CD4-positive, alpha-beta T cell treated with Interleukin-1 beta for 1 hour (primary cell): ENCODE measurements around the gene SLC46A1.

Experiments
- DNase-seq, 2 donors: peaks; one replicate each; pipeline ENCODE4 v3.0.0-alpha.2; 2020 to 2022

Gene SLC46A1

DNA sequence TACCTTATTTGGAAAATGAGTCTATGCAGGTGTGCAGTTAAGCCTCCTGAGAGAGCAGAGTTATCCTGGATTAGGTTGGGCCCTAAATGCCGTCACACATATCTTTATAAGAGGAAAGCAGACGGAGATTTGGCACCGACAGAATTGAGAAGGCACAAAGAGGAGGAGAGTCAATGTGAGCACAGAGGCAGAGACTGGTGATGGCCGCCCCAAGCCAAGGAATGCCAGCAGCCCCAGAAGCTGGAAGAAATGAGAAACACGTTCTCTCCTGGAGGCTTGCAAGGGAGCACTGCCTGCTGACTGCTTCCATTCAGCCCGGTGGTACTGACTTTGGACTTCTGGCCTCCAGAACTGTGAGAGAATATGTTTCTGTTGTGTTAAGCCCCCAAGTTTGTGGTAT, 3.2 kb downstream of the SLC46A1 start:
- DNase-seq, result no peak

DNA sequence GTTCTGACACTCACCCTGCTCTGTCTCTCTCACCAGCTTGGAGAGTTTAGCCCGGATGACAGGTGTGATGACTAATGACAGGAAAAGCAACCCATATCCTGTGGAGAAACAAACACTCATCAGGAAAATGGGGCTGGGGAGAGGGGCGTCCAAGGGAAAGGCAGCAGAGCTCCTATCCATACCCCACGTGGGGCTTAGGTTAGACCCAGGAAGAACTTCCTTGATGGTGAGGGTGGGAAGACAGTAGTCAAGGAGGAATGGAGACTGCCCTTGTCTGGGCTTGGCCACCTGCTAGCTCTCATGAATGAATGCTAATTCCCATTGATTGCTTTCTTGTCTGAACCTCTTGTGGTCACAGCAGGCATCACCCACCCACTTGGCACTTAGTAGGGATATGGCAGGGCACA, 3.8 kb downstream of the SLC46A1 start:
- no peak for DNase-seq

DNA sequence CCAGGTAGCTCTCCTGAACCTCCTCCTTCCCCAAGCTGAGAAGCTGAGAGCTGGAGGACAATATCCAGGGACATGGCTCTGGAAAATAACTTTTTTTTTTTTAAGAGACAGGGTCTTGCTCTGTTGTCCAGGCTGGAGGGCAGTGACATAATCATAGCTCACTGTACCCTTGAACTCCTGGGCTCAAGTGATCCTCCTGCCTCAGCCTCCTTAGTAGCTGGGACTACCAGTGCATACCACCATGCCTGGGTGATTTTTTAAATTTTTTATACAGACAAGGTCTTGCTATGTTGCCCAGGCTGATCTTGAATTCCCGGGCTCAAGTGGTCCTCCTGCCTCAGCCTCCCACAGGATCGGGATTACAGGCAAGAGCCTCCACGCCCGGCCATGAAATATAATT, 6.2 kb downstream of the SLC46A1 start:
- no peak for DNase-seq

DNA sequence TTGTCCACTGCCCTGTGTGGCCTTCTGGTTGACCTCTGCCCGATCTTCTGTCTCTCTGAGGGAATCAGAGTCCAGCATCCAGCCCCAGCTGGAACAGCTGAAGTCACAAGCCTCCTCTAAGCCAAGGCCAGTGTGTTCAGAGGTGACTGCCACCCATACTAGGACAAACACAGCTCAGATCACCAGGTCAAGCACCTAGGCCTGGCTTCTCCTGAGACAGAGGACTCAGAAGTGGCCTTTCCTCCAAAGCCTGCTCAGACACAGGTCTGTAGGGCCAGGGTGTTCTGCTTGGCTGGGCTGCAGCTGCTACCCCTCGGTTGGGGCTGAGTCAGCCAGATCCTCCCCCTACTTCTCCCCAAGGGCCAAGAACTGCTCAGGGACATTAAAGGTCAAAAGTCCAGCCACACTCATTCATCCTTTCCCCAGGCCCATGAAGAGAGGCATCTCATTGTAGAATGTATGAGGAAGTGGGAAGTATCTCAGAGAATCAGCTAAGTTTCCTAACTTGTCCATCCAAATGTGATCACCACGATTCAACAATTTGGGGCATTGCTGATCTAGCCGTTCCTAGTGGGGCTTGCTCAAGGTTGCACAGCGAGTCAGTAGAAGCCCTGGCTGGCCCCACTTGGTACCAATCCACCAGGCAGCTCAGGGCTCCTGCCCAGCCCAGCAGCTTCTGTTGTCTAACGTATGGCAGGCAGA, 7.6 kb downstream of the SLC46A1 start:
- DNase-seq, result no peak

DNA sequence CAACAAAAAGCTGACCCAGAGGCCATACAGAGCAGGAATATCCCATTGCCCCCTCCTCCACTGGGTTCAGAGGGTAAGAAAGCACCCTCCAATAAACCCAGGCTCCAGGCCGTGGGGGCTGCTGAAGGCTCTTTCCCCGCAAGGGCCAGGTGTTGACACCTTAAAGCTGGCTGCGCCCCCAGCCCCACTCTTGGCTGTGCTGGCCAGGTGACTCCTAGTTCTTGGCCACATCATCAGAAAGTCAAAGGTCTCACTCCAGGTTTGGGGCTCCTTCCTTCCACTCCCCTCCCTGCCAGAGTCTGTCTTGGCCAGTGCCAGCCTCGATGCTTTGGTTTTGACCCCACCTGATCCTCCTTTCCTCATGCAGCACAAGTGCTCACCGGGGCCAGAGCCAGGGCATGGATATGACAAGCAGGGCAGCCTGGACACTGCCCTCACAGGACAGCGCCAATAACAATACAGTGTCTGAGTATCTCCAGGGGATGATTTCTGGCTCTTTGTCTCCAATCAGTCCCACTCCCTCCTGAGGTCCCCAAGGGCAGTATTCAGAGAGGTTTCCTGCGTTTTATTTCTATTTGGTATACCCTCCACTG, 8.2 kb downstream of the SLC46A1 start:
- DNase-seq, result no peak

DNA sequence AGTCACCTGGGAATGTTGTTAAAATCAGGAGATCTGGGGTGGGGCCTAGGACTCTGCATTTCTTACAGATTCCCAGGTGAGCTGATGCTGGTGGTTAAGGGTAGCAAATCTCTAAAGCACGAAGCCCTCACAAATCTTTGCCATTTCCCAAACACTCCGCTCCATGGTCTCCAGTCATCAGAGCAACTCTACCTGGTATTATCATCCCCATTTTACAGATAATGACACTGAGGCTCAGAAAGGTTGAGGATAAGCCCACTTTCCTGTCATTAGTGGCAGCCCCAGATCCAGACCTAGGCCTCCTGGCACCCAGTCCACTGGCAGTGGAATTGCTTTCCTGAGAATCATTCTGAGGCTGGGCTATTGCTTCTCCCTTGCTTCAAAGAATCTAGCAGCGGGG, 8.7 kb downstream of the SLC46A1 start:
- DNase-seq, result no peak

DNA sequence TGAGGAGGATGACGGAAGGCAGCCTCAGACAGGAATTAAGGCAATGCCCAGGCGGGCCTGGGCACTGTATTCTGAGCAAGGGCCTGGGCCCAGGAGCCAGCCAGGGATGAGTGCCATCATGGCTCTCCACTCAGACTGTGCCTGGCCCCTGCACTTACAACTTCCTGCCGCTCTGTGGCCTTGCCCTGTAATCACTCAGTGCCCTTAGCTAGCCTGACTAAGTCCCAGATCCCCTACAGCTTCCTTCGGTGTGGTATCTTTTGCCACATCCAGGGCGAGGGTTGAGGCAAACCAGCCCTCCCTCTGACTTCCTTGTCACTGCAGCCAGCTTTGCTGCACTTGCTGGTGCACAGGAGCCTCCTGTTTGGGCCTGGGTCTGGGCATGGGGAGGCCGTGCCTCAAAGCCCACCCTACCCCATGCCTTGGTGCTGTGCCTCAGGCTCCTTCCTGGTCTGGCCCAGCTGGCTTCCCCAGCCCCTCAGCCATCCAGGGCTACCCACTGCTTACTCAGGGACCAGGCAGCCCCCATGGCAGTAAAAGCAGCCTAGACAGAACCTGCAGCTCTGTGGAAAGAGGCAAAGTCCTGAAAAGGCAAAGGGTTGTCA, 9.3 kb downstream of the SLC46A1 start:
- no peak for DNase-seq

DNA sequence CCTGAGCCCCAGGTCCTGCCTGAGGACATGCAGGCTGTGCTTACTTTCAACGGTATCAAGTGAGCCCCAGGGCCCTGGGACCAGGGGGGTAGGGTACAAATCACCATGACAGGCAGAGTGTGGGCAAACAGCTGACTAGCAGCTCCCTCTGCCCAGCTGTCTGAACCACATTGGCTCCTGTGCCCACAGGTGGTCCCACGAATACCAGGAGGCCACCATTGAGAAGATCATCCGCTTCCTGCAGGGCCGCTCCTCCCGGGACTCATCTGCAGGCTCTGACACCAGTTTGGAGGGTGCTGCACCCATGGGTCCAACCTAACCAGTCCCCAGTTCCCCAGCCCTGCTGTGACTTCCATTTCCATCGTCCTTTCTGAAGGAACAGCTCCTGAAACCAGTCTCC, 10.0 kb downstream of the SLC46A1 start:
- no peak for DNase-seq

DNA sequence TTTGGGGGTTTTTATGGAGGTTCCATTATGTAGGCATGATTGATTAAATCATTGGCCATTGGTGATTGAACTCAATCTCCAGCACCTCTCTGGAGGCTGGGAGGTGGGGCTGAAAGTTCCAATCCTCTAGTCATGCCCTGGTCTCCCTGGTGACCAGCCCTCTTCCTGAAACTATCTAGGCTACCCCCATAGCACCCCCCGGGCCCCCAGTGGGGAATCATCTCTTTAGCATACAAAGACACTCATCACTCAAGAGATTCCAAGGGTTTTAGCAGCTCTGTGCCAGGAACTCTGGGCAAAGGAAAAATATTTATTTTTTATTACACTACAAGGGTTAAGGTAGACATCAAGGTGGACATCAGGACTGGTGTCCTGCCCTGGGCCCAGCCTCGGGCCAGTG, 10.6 kb downstream of the SLC46A1 start:
- DNase-seq, result no peak

DNA sequence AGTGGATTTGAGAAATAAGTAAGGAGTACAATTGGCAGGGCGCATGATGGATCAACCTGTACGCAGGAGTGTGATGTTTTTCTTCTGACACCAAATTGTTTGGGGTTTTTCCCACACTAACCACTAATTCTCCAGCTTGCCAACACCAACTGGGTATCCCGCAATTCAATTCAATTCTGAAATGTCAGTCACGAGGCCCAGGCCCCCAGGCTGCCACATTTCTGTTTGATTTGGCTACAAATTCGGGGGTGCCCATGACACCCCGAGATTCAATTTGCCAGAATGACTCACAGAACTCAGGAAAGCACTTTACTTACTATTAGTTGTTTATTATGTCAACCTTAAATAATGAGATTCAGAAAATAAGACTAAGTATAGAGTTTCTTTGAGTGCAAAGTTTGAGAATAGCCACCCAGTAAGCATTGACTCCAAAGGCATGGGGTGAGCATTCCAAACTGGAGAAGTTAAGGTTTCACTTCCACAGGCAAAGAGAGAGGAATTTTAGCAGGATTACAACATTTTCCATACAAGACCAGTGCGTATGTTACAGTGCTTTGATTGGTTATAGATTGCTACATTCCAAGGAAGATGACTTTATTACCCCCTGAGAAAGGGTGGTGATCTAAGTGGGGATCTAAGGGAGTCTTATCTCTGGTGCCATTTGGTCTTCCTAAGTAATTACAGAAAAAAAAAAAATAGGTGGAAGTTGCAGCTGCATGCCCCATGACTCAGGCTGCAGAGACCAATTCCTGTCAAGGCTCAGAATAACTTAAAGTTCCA, 11.5 kb downstream of the SLC46A1 start:
- no peak for DNase-seq

DNA sequence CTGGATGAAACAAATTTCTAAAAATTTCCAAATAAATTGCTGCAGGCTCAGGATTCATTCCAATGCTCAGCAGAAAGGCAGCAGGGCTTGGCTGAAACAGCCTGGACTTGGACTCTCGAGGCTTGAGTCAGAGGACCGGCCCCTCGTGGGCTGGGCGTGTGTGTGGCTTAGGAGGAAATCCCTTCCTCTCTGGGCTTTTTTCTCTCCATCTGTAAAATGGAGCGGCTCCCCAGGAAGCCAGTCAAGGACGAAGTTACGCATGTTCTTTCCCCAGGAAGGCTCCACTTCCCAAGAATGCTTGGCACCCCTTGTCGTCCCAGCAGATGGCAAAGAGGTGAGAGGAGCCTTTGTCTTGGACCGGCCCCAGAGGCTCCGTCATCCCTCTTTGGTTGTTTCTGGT, 13.5 kb downstream of the SLC46A1 start:
- DNase-seq, result no peak

DNA sequence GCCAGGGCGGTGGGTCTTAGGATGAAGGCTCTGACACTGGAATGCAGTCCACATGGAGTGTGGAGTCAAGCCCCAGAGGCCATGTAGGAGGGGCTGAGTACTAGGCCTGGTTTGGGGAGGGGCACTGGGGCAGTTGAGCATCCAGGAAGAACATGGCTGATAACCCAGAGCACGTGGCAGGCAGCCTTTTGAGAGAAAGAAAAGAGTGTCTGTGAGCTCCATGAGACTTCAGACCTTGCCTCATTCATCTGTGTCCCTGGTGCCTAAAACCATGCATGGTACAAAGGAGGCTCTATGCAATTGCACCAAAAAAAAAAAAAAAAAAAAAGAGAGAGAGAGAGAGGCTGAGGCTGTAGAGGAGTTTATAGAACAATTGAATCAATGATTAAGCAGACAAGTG, 14.6 kb downstream of the SLC46A1 start:
- no peak for DNase-seq

DNA sequence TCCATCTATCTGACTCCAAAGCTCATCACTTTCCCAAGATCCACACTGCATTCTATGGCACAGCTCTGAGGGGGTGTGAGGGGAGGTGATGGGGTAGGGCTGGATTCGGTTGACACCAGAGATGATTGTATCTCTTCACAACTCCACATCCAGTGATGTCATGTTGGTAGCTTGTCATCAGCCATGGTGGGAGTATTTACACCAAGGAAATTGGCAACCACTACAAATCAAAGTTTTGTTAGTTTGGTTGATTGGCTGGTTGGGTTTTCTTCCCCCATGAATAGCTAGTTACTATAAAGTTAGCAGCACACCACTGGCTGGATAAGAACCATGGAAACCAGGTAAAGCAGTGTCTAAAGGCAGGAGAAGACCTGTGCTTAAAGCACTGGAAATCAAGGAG, 15.0 kb downstream of the SLC46A1 start:
- DNase-seq, result no peak

DNA sequence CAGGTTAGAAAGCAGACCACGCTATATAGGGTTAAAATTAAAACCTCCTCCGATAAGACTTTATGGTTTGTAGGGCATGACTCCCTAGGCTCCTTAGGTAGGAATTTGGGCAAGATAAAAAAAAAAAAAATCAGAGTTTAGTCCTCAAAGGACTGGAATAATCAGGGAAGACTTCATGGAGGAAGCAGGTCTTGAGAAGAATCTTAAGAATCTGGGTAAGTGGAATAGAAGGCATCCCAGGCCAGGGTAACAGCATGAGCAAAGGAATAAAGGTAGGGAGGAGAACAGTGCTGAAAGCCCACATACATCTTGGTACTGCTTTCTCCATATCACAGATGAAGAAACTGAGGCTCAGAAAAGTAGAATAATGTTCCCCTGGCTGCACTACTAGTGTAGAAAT, 15.4 kb downstream of the SLC46A1 start:
- DNase-seq, result no peak

DNA sequence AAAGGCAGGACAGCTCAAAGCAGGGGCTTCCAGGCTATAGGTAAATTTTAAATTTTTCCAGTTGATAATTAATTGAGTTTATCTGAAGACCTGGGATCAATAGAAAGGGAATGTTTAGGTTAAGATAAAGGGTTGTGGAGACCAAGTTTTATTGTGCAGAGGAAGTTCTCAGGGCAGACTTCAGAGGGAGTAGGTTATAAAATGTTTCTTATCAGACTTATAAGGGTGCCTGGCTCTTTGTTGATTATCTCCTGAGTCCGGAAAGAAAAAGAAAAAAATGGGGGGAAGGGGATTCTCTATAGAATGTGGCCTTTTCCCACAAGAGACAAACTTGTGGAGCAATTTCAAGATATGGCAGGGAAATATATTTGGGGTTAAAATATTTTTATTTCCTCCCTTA, 15.9 kb downstream of the SLC46A1 start:
- no peak for DNase-seq

DNA sequence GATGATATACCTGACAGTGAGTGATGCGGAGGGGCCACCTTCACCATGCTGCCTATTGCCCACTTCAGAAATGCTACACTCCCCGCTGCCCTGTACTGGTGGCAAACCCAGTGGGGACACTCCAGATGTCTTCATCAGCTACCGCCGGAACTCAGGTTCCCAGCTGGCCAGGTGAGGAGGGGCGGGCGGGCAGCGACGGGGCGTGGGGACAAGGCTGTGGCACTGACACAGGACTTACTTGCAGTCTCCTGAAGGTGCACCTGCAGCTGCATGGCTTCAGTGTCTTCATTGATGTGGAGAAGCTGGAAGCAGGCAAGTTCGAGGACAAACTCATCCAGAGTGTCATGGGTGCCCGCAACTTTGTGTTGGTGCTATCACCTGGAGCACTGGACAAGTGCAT, 17.9 kb downstream of the SLC46A1 start:
- DNase-seq, result no peak

DNA sequence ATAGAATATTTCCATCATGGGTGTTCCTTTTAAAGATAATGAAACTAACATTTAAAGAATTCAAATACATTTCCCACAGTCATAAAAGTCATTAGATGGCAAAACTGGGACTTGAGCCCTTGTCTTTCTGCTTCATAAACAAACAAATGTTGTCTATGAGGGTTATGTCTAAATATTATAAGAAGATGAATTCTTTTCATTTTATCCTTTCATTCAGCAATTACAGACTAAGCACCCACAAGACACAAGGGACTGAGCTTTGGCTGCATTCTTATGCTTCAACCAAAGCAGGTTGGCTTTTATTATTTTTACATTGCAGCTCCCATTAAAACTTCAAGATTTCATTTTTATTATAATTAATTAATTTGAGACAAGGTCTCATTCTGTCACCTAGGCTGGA, 19.6 kb downstream of the SLC46A1 start:
- DNase-seq, result no peak

DNA sequence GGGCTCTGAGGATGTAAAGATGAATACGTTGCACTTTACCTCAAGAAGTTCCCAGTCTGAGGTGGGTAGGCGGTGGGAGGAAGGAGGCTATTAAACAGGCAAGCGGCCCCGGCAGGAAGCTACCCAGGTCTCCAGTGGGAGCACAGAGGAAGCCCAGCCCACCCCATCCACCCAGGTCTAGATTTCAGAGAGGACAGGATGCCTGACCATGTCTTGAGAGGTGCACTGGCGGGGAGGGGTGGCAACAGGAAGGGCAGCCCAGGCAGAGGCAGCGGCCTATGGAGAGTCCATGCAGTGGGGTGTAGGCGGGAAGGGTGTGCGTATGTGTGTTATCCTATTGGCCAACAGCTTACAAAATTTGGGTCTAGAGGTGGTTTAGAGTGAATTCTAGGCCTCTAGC, 20.6 kb downstream of the SLC46A1 start:
- DNase-seq, result no peak

DNA sequence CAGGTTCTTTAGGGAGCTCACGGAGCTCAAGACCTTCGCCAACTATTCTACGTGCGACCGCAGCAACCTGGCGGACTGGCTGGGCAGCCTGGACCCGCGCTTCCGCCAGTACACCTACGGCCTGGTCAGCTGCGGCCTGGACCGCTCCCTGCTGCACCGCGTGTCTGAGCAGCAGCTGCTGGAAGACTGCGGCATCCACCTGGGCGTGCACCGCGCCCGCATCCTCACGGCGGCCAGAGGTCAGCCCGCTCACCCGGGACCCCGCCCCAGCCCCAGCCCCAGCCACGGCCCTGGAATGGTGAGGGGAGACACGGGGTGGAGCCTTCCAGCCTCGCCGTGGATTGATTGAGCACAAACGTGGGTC, 21.0 kb downstream of the SLC46A1 start:
- no peak for DNase-seq

DNA sequence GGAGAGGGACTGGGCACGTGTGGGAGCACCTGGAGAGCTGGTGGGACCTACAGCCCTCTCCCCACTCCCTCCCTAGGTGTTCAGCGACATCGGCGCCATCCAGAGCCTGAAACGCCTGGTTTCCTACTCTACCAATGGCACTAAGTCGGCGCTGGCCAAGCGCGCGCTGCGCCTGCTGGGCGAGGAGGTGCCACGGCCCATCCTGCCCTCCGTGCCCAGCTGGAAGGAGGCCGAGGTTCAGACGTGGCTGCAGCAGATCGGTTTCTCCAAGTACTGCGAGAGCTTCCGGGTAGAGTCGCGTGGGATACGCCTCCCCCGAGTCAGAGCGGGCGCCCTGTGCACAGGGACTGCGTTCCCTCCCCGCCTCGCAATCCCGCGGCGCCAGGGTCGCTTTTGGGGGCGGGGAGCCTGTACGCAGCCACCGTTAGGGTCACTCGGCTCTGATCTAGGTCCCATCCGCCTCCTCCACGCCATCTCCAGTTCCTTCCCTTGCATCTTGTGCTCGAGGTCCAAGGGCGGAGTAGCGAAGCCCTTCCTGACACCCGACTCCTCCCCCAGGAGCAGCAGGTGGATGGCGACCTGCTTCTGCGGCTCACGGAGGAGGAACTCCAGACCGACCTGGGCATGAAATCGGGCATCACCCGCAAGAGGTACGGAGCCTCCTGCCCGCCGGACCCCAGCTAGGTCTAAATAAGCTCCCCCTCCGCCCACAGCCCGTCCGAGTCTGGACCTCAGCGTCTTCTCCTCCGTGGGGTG, 21.6 kb downstream of the SLC46A1 start:
- DNase-seq, result peak; percentile 48 to 59

DNA sequence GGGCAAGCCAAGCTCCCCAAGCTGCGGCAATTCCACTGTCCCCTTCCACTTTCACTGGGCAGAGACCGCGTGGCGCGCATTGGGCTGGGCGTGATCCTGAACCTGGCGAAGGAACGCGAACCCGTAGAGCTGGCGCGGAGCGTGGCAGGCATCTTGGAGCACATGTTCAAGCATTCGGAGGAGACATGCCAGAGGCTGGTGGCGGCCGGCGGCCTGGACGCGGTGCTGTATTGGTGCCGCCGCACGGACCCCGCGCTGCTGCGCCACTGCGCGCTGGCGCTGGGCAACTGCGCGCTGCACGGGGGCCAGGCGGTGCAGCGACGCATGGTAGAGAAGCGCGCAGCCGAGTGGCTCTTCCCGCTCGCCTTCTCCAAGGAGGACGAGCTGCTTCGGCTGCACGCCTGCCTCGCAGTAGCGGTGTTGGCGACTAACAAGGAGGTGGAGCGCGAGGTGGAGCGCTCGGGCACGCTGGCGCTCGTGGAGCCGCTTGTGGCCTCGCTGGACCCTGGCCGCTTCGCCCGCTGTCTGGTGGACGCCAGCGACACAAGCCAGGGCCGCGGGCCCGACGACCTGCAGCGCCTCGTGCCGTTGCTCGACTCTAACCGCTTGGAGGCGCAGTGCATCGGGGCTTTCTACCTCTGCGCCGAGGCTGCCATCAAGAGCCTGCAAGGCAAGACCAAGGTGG, 24.7 kb downstream of the SLC46A1 start:
- DNase-seq, result no peak
